ENCODE measurements around the gene VIPR2. TPM values are rescaled to one million over a fixed set of nuclear protein-coding genes. Genes with fewer than 3 reads are reported as not detected.

Gene VIPR2
- total and polyA plus RNA-seq, 2 experiments from 2014 or later = 1.3 to 2.7 TPM

DNA sequence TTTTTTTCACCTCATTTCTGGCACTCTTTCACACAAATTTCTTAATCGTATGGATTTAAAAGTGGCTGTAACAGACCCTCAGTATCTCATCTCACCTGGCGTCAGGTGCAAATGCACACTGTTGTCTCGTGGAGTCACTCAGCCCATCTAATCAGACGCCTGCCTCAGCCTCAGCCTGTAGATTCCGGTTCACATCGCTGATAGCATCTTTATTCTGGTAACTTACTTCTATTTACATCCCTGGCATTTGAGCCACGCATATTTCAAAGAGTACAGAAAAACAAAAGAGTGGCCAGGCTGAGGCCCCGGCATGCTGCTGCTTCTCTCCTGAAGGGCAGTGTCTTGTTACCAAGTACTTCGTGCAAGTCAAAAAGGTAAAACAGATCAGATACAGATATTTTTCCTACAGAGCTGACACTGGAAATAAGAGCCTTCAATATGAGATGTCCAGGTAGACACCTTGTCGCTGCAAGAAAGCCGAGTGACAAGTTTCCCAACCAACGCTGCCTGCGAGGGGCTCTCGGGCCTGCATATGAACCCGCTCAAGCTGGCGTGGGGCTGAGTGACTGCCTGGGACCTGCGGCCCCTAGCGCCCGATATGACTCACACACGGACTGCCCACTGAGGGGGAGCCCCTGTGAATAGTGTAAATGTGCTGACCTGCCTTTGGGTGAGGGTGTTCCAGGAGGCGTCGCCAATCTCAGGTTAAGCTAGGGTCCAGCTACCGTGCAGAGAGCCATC, 4.3 kb downstream of the VIPR2 start (continued):
- TF ChIP-seq, protein P1, sequence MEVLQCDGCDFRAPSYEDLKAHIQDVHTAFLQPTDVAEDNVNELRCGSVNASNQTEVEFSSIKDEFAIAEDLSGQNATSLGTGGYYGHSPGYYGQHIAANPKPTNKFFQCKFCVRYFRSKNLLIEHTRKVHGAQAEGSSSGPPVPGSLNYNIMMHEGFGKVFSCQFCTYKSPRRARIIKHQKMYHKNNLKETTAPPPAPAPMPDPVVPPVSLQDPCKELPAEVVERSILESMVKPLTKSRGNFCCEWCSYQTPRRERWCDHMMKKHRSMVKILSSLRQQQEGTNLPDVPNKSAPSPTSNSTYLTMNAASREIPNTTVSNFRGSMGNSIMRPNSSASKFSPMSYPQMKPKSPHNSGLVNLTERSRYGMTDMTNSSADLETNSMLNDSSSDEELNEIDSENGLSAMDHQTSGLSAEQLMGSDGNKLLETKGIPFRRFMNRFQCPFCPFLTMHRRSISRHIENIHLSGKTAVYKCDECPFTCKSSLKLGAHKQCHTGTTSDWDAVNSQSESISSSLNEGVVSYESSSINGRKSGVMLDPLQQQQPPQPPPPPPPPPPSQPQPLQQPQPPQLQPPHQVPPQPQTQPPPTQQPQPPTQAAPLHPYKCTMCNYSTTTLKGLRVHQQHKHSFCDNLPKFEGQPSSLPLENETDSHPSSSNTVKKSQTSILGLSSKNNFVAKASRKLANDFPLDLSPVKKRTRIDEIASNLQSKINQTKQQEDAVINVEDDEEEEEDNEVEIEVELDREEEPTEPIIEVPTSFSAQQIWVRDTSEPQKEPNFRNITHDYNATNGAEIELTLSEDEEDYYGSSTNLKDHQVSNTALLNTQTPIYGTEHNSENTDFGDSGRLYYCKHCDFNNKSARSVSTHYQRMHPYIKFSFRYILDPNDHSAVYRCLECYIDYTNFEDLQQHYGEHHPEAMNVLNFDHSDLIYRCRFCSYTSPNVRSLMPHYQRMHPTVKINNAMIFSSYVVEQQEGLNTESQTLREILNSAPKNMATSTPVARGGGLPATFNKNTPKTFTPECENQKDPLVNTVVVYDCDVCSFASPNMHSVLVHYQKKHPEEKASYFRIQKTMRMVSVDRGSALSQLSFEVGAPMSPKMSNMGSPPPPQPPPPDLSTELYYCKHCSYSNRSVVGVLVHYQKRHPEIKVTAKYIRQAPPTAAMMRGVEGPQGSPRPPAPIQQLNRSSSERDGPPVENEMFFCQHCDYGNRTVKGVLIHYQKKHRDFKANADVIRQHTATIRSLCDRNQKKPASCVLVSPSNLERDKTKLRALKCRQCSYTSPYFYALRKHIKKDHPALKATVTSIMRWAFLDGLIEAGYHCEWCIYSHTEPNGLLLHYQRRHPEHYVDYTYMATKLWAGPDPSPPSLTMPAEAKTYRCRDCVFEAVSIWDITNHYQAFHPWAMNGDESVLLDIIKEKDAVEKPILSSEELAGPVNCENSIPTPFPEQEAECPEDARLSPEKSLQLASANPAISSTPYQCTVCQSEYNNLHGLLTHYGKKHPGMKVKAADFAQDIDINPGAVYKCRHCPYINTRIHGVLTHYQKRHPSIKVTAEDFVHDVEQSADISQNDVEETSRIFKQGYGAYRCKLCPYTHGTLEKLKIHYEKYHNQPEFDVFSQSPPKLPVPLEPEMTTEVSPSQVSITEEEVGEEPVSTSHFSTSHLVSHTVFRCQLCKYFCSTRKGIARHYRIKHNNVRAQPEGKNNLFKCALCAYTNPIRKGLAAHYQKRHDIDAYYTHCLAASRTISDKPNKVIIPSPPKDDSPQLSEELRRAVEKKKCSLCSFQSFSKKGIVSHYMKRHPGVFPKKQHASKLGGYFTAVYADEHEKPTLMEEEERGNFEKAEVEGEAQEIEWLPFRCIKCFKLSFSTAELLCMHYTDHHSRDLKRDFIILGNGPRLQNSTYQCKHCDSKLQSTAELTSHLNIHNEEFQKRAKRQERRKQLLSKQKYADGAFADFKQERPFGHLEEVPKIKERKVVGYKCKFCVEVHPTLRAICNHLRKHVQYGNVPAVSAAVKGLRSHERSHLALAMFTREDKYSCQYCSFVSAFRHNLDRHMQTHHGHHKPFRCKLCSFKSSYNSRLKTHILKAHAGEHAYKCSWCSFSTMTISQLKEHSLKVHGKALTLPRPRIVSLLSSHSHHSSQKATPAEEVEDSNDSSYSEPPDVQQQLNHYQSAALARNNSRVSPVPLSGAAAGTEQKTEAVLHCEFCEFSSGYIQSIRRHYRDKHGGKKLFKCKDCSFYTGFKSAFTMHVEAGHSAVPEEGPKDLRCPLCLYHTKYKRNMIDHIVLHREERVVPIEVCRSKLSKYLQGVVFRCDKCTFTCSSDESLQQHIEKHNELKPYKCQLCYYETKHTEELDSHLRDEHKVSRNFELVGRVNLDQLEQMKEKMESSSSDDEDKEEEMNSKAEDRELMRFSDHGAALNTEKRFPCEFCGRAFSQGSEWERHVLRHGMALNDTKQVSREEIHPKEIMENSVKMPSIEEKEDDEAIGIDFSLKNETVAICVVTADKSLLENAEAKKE (CRISPR knock-in tag; IDR thresholded peaks at IDR 0.05) = no peak
- TF ChIP-seq JUNB (IDR thresholded peaks at IDR 0.05; ENCODE audit: unreplicated experiment) (no peak), EZH2phosphoT487 (IDR thresholded peaks at IDR 0.05; ENCODE audit: unreplicated experiment) (no peak)
- TF ChIP-seq, protein P2, sequence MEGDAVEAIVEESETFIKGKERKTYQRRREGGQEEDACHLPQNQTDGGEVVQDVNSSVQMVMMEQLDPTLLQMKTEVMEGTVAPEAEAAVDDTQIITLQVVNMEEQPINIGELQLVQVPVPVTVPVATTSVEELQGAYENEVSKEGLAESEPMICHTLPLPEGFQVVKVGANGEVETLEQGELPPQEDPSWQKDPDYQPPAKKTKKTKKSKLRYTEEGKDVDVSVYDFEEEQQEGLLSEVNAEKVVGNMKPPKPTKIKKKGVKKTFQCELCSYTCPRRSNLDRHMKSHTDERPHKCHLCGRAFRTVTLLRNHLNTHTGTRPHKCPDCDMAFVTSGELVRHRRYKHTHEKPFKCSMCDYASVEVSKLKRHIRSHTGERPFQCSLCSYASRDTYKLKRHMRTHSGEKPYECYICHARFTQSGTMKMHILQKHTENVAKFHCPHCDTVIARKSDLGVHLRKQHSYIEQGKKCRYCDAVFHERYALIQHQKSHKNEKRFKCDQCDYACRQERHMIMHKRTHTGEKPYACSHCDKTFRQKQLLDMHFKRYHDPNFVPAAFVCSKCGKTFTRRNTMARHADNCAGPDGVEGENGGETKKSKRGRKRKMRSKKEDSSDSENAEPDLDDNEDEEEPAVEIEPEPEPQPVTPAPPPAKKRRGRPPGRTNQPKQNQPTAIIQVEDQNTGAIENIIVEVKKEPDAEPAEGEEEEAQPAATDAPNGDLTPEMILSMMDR (conservative IDR thresholded peaks at IDR 0.05; ENCODE audit: low read depth in 2 of 2) = no peak

DNA sequence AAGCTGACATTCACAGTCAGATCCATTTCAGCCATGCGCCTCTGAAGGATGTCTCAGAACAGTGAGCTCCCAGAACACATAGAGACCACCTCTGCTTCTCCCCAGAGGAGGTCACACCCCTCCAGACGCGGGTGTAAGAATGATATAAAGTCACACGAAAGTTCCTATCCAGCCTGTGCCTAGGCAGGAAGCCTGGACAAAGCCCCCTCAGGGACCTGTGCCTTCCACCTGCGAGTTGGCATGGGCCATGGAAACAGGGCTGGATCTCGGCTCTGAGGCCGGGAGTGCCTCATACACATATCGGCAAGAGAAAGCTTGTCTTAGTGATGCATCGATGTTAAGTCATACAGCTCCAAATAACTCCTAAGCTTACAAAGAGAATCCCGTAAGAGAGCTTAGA, 5.0 kb downstream of the VIPR2 start:
- Histone ChIP-seq H3K27ac (ENCODE audit: low read depth) (no peak overlapping the region), H3K4me2 (peak overlapping the region; percentile 89; the same call in 1 of the 2 replicates), H3K4me3 (no peak overlapping the region), H3K27me3 (ENCODE audit: insufficient read depth) (peaks cover 25% of the 10 kb centered on the region), H3K79me2 (replicated peaks; ENCODE audit: insufficient read depth) (no peaks in the 10 kb centered on the region), H4K20me1 (replicated peaks; ENCODE audit: insufficient read depth) (peaks cover 3% of the 10 kb centered on the region; the same call in 1 of the 2 replicates), H3K9me2 (ENCODE audit: insufficient read depth) (no peaks in the 10 kb centered on the region), H3K4me1 (ENCODE audit: insufficient read depth) (peaks cover 44% of the 10 kb centered on the region), H2AFZ (no peak overlapping the region), H3F3A (replicated peaks; ENCODE audit: low read depth) (0 out of 2 replicates have a peak, but pooled peaks cover 9% of the 10 kb centered on the region), H3K36me3 (ENCODE audit: insufficient read depth) (no peaks in the 10 kb centered on the region; the same call in 1 of the 2 replicates)
- no peak for ATAC-seq
- H3K36me3 Mint-ChIP-seq (ENCODE audit: low read depth) = peaks cover 23% of the 10 kb centered on the region
- H3K4me1 Mint-ChIP-seq = peaks cover 26% of the 10 kb centered on the region
- no peak overlapping the region for H3K27ac Mint-ChIP-seq
- H3K27me3 Mint-ChIP-seq (ENCODE audit: insufficient read depth, low read depth, poor library complexity) = peaks cover 29% of the 10 kb centered on the region
- no peak for DNase-seq (ENCODE audit: low spot score)
- no peak overlapping the region for H3K4me3 Mint-ChIP-seq
- H3K9me3 Mint-ChIP-seq = peaks cover 73% of the 10 kb centered on the region
- TF ChIP-seq, protein P1 (CRISPR knock-in tag; IDR thresholded peaks at IDR 0.05) = no peak

Data from GM23338 (cell line).